OCI-LY1 (cell line): ENCODE measurements around the gene PLCB4.

Experiments used
- EZH2 ChIP-seq: fragments of 200-600 bp; sonication (generic), shearing (Covaris generic); IDR thresholded peaks from 2 replicates; pipeline ENCODE4 v1.8.0; 2017; ENCODE audit warnings: borderline replicate concordance, mixed run types, mild to moderate bottlenecking, antibody characterized with exemption, low read length, moderate library complexity, mixed read lengths
- TF ChIP-seq, protein P1 (sequence below): fragments of 200-600 bp; sonication (generic), shearing (Covaris generic); IDR thresholded peaks from 2 replicates; pipeline ENCODE4 v1.5.1; 2017; ENCODE audit warnings: mild to moderate bottlenecking, antibody characterized with exemption, low read length, moderate library complexity, mixed read lengths

- TF ChIP-seq, protein P1, sequence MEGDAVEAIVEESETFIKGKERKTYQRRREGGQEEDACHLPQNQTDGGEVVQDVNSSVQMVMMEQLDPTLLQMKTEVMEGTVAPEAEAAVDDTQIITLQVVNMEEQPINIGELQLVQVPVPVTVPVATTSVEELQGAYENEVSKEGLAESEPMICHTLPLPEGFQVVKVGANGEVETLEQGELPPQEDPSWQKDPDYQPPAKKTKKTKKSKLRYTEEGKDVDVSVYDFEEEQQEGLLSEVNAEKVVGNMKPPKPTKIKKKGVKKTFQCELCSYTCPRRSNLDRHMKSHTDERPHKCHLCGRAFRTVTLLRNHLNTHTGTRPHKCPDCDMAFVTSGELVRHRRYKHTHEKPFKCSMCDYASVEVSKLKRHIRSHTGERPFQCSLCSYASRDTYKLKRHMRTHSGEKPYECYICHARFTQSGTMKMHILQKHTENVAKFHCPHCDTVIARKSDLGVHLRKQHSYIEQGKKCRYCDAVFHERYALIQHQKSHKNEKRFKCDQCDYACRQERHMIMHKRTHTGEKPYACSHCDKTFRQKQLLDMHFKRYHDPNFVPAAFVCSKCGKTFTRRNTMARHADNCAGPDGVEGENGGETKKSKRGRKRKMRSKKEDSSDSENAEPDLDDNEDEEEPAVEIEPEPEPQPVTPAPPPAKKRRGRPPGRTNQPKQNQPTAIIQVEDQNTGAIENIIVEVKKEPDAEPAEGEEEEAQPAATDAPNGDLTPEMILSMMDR, result no peak
- TF ChIP-seq EZH2, result no peak
Observed at GRCh38 chr20:9196110-9196509, 127.2 kb downstream of the PLCB4 start.
